Activated CD4-positive, CD25-positive, alpha-beta regulatory T cell treated with anti-CD3 and anti-CD28 coated beads, Interleukin-2, amount 50 U/mL, for 72 hours (primary cell): ENCODE data around the gene EIF2D.
A peak's percentile ranks its signal among the peaks of the same experiment; 100 is the strongest.

Source experiments
- DNase-seq: peaks from one replicate; pipeline ENCODE4 v3.0.0; 2021

The EIF2D gene

GRCh38 chr1:206544562-206545257, 67.6 kb downstream of the EIF2D start:
- DNase-seq = peak; percentile 89
